Gastrocnemius medialis (tissue), 4 donors: ENCODE results near the gene RRP1. TPM values are rescaled to one million over a fixed set of nuclear protein-coding genes. Genes with fewer than 3 reads are reported as not detected.

Source experiments
- ATAC-seq, 2 donors: fragments of 150-250 bp; one replicate each; pipeline ENCODE4 v1.9.1; 2016
- DNase-seq, 2 donors: peaks; one replicate each; pipeline ENCODE4 v3.0.0-alpha.2; 2019
- H3K27ac ChIP-seq, 4 donors: fragments of 200-600 bp; sonication (generic); 1 replicate in 1 of 4; 2 replicates in 3 of 4; pipeline ENCODE4 v1.5.1; 2016 to 2018; ENCODE audit warnings: mild to moderate bottlenecking in 2 of 4, moderate library complexity in 1 of 4
- H3K27me3 ChIP-seq, 3 donors: fragments of 200-600 bp; sonication (generic) in 2 of 3; 1 replicate in 1 of 3; 2 replicates in 2 of 3; pipeline versions ENCODE4 v1.5.1 to v1.6.0; 2016 to 2019; ENCODE audit warnings: mild to moderate bottlenecking in 1 of 3, moderate library complexity in 1 of 3
- H3K36me3 ChIP-seq, 2 donors: fragments of 200-600 bp; sonication (generic) in 1 of 2; one replicate each; pipeline ENCODE4 v1.5.1; 2017 to 2018
- H3K4me1 ChIP-seq, 2 donors: fragments of 200-600 bp; sonication (generic) in 1 of 2; one replicate each; pipeline ENCODE4 v1.5.1; 2016 to 2017; ENCODE audit warnings: mild to moderate bottlenecking in 2 of 2
- H3K4me3 ChIP-seq, 4 donors: fragments of 200-600 bp; sonication (generic) in 3 of 4; 1 replicate in 1 of 4; 2 replicates in 3 of 4; pipeline ENCODE4 v1.5.1; 2016 to 2019; ENCODE audit warnings: mild to moderate bottlenecking in 2 of 4
- H3K9me3 ChIP-seq, 3 donors: fragments of 200-600 bp; sonication (generic) in 2 of 3; 1 replicate in 1 of 3; 2 replicates in 2 of 3; pipeline ENCODE4 v1.5.1; 2016 to 2019
- POLR2A ChIP-seq, 2 donors: fragments of 450-650 bp; IDR thresholded peaks; one replicate each; pipeline ENCODE4 v1.6.1; 2017; ENCODE audit warnings: antibody characterized with exemption in 2 of 2, mild to moderate bottlenecking in 2 of 2, moderate library complexity in 2 of 2
- in situ Hi-C, 4 donors: fragments of 200-750 bp; cut with MboI; loops; one replicate each; pipeline versions ENCODE4 v1.15.0 to v1.8.0; 2017; ENCODE audit warnings: low sequenced_read_pairs in 4 of 4
- intact Hi-C: fragments of 100-400 bp; cut with DNase I; formaldehyde crosslinking; loops from one replicate; pipeline ENCODE4 v1.15.1; 2023; ENCODE audit warnings: low total_unique reads
- total RNA-seq, 4 donors: library from RNA; depleted of rRNA; stranded (reverse); fragments of >200 nt; gene quantifications; one replicate each; pipeline versions ENCODE4 v1.1.0 to v1.2.3, GENCODE V29; 2016
- TF ChIP-seq, protein P1 (sequence below), 5 experiments: fragments of 450-650 bp in 3 of 5; fragments of 200-600 bp in 2 of 5; sonication (generic) in 2 of 5; IDR thresholded peaks in 4 of 5; conservative IDR thresholded peaks in 1 of 5; 1 replicate in 4 of 5; 2 replicates in 1 of 5; pipeline ENCODE4 v1.5.1; 2016 to 2019; ENCODE audit warnings: antibody characterized with exemption in 5 of 5, mild to moderate bottlenecking in 3 of 5, moderate library complexity in 3 of 5

Gene RRP1
- total RNA-seq, 4 donors from 2014 or later, result 17.5 to 32.0 (median 25.1) TPM

DNA sequence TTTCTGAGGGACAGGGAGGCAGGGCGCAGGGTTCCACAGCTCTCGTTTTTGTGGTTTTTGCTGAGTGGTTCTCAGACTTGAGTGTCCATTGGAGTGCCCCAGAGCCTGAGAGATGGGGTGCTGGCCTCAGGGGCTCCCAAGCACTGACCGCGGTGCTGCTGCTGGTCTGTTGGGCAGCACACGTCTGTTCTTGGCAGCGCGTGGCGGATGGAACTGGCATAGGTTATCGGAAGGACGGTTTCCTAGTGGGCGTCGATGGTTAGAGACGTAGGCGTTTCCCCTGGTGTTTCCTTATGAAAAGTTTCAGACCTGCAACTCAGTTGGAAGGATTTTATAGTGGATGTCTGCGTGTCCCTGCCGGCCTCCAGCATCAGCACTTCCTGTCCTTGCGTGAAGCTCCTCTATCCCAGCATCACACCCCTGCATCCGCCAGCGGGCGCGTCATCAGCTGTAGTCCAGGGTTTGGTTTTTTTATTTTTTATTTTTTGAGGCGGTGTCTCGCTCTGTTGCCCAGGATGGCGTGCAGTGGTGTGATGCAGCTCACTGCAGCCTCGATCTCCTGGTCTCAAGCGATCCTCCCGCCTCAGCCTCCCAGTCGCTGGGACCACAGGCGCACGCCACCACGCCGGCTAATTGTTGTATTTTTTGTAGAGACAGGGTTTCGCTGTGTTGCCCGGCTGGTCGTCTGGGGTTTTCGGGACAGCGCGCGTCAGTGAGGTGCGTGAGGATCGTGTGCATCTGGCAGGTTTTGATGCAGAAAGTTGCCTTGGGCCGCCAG is 11.8 kb downstream of the RRP1 start:
- no peaks in the 10 kb centered on the region for H3K27me3 ChIP-seq
- no peak for TF ChIP-seq POLR2A (IDR thresholded peaks at IDR 0.05)
- TF ChIP-seq, protein P1, sequence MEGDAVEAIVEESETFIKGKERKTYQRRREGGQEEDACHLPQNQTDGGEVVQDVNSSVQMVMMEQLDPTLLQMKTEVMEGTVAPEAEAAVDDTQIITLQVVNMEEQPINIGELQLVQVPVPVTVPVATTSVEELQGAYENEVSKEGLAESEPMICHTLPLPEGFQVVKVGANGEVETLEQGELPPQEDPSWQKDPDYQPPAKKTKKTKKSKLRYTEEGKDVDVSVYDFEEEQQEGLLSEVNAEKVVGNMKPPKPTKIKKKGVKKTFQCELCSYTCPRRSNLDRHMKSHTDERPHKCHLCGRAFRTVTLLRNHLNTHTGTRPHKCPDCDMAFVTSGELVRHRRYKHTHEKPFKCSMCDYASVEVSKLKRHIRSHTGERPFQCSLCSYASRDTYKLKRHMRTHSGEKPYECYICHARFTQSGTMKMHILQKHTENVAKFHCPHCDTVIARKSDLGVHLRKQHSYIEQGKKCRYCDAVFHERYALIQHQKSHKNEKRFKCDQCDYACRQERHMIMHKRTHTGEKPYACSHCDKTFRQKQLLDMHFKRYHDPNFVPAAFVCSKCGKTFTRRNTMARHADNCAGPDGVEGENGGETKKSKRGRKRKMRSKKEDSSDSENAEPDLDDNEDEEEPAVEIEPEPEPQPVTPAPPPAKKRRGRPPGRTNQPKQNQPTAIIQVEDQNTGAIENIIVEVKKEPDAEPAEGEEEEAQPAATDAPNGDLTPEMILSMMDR (IDR thresholded peaks at IDR 0.05 in 4 of 5, conservative IDR thresholded peaks at IDR 0.05 in 1 of 5), result no peak
- intact Hi-C loops (no loop called here), in situ Hi-C loops (loop anchor here in 2 of 4 donors (10.0 to 25.0 kb wide), 2 partner anchors 89 to 104 kb away; partner anchors contain the start of gene PDXK (in 1 of the 2))
- no peak for DNase-seq
- H3K36me3 ChIP-seq, result peaks cover 0 to 74% of the 10 kb centered on the region in 2 donors
- H3K4me1 ChIP-seq, result no peaks in the 10 kb centered on the region
- no peak for ATAC-seq
- no peak overlapping the region for H3K4me3 ChIP-seq
- H3K27ac ChIP-seq, result no peak overlapping the region
- H3K9me3 ChIP-seq, result no peaks in the 10 kb centered on the region

DNA sequence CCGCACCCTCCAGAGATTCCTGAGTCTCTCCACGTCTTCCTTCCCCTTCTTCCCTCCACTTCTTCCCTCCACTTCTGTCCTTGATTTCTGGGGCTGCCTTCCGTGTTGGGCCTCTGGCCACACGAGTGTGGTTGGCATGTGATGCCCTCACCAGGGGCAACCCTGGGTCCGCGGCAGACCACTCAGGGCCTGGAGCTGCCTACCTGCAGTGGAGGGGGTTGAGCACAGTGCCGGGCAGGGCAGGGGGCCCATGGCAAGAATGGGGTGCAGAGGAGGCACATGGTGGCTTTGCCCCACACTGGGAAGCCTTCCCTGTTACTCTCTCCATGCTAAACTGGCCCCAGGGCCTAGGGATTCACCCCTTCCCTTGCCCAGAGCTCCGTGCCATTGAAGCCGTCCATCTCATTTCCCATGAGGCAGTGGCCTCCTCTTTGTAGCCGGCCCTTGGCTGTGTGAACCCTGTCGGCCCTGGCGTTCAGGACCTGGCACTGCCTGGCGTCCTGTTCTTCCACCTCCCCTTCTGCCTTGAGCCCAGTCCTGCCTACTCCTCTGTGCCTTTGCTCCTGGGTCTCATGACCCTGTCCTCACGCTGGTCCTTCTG is 13.4 kb downstream of the RRP1 start:
- H3K9me3 ChIP-seq, result no peaks in the 10 kb centered on the region
- no peak for TF ChIP-seq POLR2A (IDR thresholded peaks at IDR 0.05)
- TF ChIP-seq, protein P1 (IDR thresholded peaks at IDR 0.05 in 4 of 5, conservative IDR thresholded peaks at IDR 0.05 in 1 of 5), result no peak
- H3K36me3 ChIP-seq, result peaks cover 0 to 57% of the 10 kb centered on the region in 2 donors
- no peak overlapping the region for H3K27ac ChIP-seq
- no peaks in the 10 kb centered on the region for H3K4me1 ChIP-seq
- no peaks in the 10 kb centered on the region for H3K27me3 ChIP-seq
- ATAC-seq (no peak), DNase-seq (no peak)
- in situ Hi-C loops, result loop anchor here in 2 of 4 donors (10.0 to 25.0 kb wide), 2 partner anchors 91 to 102 kb away; partner anchors contain the start of gene PDXK (in 1 of the 2)
- H3K4me3 ChIP-seq, result no peak overlapping the region
- intact Hi-C loops, result no loop called here

DNA sequence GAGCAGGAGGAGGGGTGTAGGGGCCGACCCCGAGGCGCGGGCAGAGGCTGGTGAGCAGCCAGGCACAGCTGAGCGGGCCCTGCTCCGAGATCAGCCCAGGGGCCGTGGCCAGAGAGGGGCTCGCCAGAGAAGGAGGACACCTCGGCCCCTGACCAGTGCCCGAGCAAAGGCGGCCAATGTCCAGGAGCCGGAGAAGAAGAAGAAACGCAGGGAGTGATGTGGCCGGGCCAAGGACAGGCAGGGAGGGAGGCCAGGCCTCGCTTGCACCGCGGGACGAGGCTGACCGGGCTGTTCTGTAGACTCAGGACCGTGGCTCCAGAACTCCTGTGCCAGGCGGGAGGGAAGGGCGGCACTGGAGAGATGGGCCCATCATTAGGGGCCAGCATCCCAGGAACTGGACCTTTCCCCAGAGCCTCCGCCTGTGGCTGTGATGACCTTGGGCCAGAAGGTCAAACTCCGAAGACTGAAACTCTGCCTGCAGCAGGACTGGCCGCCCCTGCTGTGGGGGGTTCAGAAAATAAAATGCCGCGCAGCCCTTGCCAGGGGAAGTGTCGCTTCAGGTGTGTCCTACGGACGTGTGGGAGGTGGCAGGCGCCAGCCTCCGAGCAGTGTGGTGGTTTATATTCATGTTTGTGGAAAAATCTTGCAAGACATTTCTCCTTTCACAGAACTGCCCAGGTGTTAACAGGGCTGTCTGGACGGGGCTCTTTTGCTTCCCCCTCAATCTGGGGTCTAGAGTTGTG is 14.4 kb downstream of the RRP1 start:
- no peaks in the 10 kb centered on the region for H3K9me3 ChIP-seq
- DNase-seq, result no peak
- peaks cover 0 to 48% of the 10 kb centered on the region in 2 donors for H3K36me3 ChIP-seq
- no peaks in the 10 kb centered on the region for H3K27me3 ChIP-seq
- H3K4me1 ChIP-seq, result no peaks in the 10 kb centered on the region
- TF ChIP-seq, protein P1 (IDR thresholded peaks at IDR 0.05 in 4 of 5, conservative IDR thresholded peaks at IDR 0.05 in 1 of 5), result no peak
- TF ChIP-seq POLR2A (IDR thresholded peaks at IDR 0.05), result no peak
- in situ Hi-C loops (loop anchor here in 2 of 4 donors (10.0 to 25.0 kb wide), 2 partner anchors 91 to 101 kb away; partner anchors contain the start of gene PDXK (in 1 of the 2)), intact Hi-C loops (no loop called here)
- no peak for ATAC-seq
- no peak overlapping the region for H3K4me3 ChIP-seq
- no peak overlapping the region for H3K27ac ChIP-seq

DNA sequence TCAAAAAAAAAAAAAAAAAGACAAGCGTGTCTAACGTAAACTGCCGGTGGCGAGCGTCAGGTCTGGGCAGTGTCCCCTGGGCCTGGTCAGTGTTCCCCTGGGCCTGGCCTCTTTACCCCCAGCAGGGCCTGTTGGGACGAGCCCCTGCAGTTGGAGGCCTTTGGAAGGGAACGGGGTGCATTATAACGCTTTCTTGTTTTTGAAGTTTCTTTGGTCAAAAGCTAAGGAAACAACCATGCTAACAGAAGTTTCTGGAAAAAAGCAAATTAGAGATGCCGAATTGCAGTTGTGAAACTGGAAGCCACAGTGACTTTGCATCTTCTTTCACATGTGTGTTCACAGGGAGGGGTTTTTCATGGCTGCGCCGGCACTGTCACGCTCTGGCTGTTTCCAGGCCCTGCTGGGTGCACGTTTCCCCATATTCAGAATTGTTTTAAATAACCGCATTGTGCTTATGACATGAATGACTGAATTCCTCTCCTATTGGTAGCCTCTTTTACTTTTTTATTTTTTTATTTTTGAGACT is 16.0 kb downstream of the RRP1 start:
- TF ChIP-seq, protein P1 (IDR thresholded peaks at IDR 0.05 in 4 of 5, conservative IDR thresholded peaks at IDR 0.05 in 1 of 5), result no peak
- TF ChIP-seq POLR2A (IDR thresholded peaks at IDR 0.05), result no peak
- Histone ChIP-seq H3K36me3 (peaks cover 0 to 34% of the 10 kb centered on the region in 2 donors), H3K9me3 (no peaks in the 10 kb centered on the region), H3K27ac (no peak overlapping the region), H3K27me3 (no peaks in the 10 kb centered on the region), H3K4me1 (no peaks in the 10 kb centered on the region), H3K4me3 (no peak overlapping the region)
- in situ Hi-C loops (loop anchor here in 2 of 4 donors (10.0 to 25.0 kb wide), 2 partner anchors 93 to 99 kb away; partner anchors contain the start of gene PDXK (in 1 of the 2)), intact Hi-C loops (no loop called here)
- DNase-seq (no peak), ATAC-seq (no peak)
